Loucy (cell line): ENCODE measurements around the gene MRPL24.

ENCODE experiments used
- EZH2phosphoT487 ChIP-seq: fragments of 200-600 bp; IDR thresholded peaks from 2 replicates; pipeline ENCODE4 v1.6.1; 2018; ENCODE audit warnings: antibody characterized with exemption, mild to moderate bottlenecking, moderate library complexity, borderline replicate concordance
- TF ChIP-seq, protein P1 (sequence below): fragments of 200-600 bp; sonication (generic); conservative IDR thresholded peaks from 2 replicates; pipeline ENCODE4 v1.5.1; 2014; ENCODE audit warnings: mild to moderate bottlenecking, antibody characterized with exemption, low read length

DNA sequence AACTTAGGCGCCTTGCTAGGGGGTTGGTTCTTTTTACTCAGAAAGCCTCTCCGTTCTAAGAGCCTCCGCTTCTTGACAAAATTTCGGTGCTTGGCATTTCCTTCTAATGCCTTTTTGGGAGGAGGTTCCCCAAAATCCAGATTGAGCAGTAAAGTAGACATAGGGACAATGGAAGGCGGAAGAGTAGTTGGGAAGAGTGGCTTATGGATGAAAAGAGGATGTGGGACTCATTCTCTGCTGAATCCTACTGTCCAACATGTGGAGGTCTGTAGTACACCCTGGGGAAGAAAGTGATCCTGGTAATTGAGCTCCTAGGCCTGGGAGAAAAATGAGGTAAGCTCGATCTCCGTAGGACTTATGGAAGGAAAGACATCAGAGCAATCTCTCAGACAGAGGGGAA is 13.4 kb downstream of the MRPL24 start:
- TF ChIP-seq, protein P1, sequence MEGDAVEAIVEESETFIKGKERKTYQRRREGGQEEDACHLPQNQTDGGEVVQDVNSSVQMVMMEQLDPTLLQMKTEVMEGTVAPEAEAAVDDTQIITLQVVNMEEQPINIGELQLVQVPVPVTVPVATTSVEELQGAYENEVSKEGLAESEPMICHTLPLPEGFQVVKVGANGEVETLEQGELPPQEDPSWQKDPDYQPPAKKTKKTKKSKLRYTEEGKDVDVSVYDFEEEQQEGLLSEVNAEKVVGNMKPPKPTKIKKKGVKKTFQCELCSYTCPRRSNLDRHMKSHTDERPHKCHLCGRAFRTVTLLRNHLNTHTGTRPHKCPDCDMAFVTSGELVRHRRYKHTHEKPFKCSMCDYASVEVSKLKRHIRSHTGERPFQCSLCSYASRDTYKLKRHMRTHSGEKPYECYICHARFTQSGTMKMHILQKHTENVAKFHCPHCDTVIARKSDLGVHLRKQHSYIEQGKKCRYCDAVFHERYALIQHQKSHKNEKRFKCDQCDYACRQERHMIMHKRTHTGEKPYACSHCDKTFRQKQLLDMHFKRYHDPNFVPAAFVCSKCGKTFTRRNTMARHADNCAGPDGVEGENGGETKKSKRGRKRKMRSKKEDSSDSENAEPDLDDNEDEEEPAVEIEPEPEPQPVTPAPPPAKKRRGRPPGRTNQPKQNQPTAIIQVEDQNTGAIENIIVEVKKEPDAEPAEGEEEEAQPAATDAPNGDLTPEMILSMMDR, result no peak
- no peak for TF ChIP-seq EZH2phosphoT487
